Suppressor macrophage treated with lipopolysaccharide for 4 hours (primary cell): ENCODE measurements around the gene DHRSX.

Experiments used
- DNase-seq: peaks from one replicate; pipeline ENCODE4 v3.0.0-alpha.2; 2020

DHRSX gene

GRCh38 chrX:2187352-2188115 is 313.2 kb downstream of the DHRSX start:
- DNase-seq, result no peak

- DNase-seq, result no peak
Observed at GRCh38 chrX:2185341-2186082, 315.3 kb downstream of the DHRSX start.

- no peak for DNase-seq
Observed at GRCh38 chrX:2184089-2184488, 316.7 kb downstream of the DHRSX start.

- DNase-seq, result no peak
Observed at GRCh38 chrX:2183193-2183725, 317.5 kb downstream of the DHRSX start.

- DNase-seq, result no peak
Observed at GRCh38 chrX:2177541-2177940, 323.2 kb downstream of the DHRSX start.

- DNase-seq, result no peak
Observed at GRCh38 chrX:2176733-2177132, 324.0 kb downstream of the DHRSX start.

- no peak for DNase-seq
Observed at GRCh38 chrX:2176274-2176673, 324.5 kb downstream of the DHRSX start.

- no peak for DNase-seq
Observed at GRCh38 chrX:2172359-2172758, 328.4 kb downstream of the DHRSX start.
